HG03457 (cell line): Measurements from ENCODE around the gene RESP18.

Source experiments
- ATAC-seq: cut with Tn5 transposase; IDR thresholded peaks from one replicate; pipeline ENCODE4 v1.9.1; 2021; ENCODE audit warnings: moderate number of reproducible peaks; ENCODE audit not compliant: unreplicated experiment

Gene RESP18

DNA sequence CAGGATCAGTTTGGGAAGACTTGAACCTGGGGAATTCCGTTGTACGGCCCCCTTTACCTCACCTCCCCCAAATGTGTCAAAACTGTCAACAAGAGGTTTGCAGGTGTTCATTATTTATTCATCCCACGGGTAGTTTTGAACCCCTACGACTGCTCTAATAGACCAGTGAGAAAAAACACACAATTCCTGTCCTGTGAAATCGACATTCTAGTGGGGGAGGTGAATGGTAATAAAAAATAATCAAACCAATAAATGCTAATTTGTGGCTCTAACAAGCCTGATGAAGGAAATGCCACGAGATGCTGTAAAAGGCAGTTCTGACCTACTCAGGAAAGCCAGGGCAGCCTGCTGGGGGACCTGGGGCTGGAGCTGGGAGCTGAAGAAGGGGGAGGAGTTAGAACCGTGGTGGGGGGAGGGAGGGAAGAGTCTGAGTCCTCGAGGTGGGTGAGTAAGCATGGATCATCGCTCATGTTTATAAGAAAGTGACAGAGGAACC, 53.8 kb downstream of the RESP18 start:
- ATAC-seq: no peak

DNA sequence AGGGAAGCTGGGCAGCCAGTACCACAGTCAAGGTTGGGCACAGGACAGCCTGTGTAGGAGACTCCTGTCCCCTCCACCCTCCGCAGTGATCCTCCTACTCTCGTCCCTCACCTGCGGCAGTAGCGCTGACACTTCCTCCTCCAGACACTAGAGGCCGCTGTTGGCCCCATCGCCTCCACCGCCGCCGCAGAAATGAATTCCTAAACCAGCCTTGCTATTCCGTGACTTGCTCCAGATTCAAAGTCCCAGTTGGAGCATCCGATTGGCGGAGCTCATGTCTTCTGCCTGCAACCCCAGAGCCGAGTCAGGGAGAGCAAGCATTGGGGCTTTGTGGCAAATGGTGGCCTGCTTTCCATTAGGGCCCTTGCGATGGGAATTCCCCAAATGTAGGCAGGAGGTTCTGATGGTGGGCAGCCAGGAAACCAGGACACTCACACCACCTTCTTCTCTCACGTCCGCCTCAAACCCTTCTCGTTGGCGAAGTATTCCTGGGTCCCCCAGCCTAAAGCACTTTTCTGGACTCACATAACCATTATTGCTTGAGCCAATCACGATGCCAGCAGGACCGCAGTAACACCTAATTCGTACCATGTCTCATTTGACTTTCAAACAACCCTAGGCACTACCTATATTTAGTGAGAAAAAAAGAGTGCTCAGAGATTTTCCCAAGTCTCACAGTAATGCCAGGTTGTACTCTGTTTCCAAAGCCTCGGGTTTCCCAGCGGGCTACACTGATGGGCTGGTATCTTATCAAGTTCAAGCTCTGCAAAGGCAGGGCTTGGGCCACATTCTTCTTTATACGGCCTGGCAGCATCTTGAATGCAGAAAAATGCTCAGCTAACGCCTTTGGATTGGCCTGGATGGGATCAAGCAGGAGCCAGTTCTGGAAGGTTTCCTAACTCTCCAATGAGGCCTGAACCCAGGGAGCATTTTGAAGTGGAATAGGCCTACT, 54.6 kb downstream of the RESP18 start:
- no peak for ATAC-seq
